Peyer's patch (tissue), 4 donors: ENCODE results near the gene EBLN1.

Source experiments
- POLR2A ChIP-seq, 2 donors: fragments of 450-650 bp; IDR thresholded peaks; one replicate each; pipeline ENCODE4 v1.5.1; 2017; ENCODE audit warnings: antibody characterized with exemption in 2 of 2, mild to moderate bottlenecking in 2 of 2, moderate library complexity in 2 of 2
- TF ChIP-seq, protein P1 (sequence below), 6 experiments: fragments of 450-650 bp in 4 of 6; fragments of 200-600 bp in 2 of 6; sonication (generic) in 1 of 6; IDR thresholded peaks; one replicate each; pipeline ENCODE4 v1.5.1; 2017 to 2019; ENCODE audit warnings: antibody characterized with exemption in 6 of 6, mild to moderate bottlenecking in 3 of 6, moderate library complexity in 1 of 6

DNA sequence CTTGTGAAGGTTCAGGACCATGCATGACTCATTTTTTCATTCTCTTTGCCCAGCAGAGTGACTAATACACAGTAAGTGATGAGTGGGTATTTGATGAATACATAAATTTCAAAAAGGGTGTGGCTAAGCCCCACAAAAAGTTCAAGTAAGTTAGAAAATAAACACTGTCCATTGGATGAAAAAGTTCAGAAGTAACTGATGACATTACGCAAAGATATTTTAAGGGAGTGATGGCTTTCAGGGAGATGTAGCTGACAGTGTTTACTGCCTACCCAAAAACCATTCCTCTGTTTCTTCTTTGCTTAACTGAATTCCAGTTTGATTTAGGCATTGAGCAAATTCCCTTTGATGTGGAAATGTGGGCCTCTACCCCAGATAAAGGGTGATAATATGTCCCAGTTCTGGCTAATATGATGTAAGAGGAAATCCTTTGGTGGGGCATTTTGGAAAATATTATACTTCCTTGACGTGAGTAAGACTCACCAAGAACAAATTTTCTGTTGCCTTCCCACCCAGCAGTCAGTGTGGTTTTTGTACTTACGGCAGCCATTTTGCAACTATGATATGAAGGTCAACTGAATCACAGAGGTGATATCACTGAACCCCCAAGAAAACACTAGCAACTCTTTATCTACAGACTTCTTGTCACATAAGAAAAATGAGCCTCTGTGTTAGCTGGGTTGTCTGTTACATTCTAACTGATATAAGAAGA, 29.0 kb upstream of the EBLN1 start:
- TF ChIP-seq, protein P1, sequence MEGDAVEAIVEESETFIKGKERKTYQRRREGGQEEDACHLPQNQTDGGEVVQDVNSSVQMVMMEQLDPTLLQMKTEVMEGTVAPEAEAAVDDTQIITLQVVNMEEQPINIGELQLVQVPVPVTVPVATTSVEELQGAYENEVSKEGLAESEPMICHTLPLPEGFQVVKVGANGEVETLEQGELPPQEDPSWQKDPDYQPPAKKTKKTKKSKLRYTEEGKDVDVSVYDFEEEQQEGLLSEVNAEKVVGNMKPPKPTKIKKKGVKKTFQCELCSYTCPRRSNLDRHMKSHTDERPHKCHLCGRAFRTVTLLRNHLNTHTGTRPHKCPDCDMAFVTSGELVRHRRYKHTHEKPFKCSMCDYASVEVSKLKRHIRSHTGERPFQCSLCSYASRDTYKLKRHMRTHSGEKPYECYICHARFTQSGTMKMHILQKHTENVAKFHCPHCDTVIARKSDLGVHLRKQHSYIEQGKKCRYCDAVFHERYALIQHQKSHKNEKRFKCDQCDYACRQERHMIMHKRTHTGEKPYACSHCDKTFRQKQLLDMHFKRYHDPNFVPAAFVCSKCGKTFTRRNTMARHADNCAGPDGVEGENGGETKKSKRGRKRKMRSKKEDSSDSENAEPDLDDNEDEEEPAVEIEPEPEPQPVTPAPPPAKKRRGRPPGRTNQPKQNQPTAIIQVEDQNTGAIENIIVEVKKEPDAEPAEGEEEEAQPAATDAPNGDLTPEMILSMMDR (IDR thresholded peaks at IDR 0.05) = no peak
- no peak for TF ChIP-seq POLR2A (IDR thresholded peaks at IDR 0.05)
